GM15510 (cell line): ENCODE measurements around the gene FAU.

ENCODE experiments used
- POLR2A ChIP-seq: IDR thresholded peaks from 3 replicates; pipeline ENCODE4 v1.6.1; 2011; ENCODE audit warnings: borderline replicate concordance; ENCODE audit not compliant: insufficient read length; ENCODE audit errors: extremely low read depth

FAU gene

GRCh38 chr11:65129649-65130441, 7.9 kb upstream of the FAU start:
- TF ChIP-seq POLR2A = no peak

GRCh38 chr11:65128182-65129145, 6.5 kb upstream of the FAU start:
- no peak for TF ChIP-seq POLR2A

DNA sequence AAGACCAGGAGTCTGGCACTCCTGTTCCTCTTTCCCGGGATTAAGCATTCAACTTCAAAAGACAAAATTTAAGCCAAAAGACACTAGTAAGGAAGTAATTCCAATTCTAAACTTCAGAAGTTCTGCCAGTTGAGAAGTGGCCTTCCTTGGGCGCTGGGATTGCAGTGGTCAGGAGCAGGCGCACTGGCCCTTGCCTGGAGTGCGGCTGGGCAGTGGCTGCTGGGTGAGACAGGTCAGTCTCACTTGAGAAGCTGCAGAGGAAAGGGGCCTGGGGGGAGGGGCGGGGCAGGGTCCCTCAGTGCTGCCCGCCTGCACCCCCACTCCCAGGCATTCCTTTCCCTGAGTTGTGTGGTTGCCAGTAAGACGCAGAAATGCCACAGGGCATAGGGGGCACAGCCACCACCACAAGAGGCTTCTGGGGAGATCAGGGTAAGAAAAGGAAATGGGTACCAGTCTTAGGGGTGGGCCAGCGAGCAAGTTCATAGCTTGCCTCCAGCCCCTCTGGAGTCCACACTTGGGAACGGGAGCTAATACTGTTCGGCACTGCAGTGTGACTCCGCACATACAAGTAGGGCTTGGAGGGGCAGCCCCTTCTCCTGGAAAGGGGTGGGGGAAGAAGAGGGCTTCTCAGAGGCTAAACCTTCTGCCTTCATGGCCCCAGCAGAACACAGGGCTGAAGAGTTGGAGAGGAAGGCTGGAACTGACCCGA, 5.7 kb upstream of the FAU start:
- TF ChIP-seq POLR2A = no peak

DNA sequence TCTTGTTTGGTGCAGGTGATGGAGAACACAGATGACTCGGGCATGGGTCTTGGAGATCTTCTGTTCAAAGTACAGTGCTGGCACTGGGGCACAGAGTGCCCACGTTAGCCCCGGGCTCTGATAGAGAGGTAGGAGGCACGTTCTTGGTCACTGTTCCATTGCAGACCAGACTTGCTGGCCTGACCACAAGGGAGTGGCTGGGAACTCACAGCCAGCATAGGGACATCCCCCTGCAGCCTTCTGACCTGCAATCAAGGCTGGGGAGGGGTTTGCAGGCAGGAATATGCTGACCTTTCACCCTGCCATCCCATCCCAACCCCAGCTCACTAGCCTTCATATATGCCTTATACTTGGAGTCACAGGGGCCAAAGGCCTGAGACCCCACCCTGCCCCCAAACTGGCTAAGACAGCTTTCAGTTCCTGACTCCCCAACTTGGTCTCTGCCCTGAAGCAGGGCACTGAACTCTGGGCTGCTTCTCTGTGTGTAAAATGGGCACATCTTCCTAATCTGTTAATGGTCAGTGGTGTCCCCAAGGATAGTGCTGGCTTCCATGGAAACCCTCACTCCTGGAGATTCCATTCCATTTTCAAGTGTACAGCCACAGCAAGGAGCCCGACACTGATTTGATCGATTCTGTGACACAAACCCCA, 4.8 kb upstream of the FAU start:
- peak; percentile 40 for TF ChIP-seq POLR2A

- no peak for TF ChIP-seq POLR2A
These were observed 3.5 kb upstream of the FAU start for GRCh38 chr11:65125197-65126056.

GRCh38 chr11:65124480-65125196, 2.7 kb upstream of the FAU start:
- TF ChIP-seq POLR2A = no peak

GRCh38 chr11:65121447-65121864, 478 bp downstream of the FAU start:
- no peak for TF ChIP-seq POLR2A

- no peak for TF ChIP-seq POLR2A
These were observed 1.1 kb downstream of the FAU start for GRCh38 chr11:65120831-65121230.

DNA sequence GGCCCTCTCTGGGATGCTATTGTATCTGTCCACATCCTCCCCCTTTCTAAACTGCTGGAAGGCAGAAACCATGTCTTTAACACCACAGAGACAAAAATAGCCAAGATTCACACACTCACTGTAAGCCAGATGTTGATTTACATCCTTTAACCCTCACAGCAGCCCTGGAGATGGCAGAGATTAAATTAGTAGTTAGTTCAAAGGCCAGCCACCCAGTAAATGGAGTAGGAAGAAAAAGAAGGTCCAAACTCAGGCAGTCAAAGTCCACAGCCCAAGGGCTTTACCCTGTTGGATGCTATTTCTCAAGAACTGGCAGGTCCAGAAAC, 2.3 kb downstream of the FAU start:
- TF ChIP-seq POLR2A = no peak

DNA sequence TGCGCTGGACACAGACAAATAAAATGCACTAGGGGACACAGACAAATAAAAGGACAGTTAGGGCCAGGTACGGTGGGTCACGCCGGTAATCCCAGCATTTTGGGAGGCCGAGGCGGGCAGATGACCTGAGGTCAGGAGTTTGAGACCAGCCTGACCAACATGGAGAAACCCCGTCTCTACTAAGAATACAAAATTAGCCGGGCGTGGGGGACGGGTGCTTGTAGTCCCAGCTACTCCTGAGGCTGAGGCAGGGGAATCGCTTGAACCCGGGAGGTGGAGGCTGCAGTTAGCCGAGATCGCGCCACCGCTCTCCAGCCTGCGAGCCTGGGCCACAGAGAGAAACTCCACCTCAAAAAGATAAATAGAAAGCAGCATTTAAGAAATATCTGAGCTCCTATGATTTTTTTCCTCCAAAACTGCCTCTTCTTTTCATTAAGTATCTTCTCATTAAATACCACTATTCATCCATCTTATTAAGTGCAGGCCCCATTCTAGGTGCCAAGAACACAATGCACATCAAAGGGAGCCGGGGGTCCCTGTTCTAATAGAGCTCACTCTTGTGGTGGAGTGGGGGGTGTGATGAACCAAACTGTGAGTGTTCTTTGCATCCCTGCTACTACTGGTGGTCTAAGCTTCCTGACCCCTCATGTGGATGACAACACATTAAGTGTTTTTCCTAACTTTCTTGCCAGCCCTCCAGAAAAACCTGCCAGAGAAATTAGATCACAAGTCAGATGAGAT, 3.7 kb downstream of the FAU start:
- TF ChIP-seq POLR2A = no peak

DNA sequence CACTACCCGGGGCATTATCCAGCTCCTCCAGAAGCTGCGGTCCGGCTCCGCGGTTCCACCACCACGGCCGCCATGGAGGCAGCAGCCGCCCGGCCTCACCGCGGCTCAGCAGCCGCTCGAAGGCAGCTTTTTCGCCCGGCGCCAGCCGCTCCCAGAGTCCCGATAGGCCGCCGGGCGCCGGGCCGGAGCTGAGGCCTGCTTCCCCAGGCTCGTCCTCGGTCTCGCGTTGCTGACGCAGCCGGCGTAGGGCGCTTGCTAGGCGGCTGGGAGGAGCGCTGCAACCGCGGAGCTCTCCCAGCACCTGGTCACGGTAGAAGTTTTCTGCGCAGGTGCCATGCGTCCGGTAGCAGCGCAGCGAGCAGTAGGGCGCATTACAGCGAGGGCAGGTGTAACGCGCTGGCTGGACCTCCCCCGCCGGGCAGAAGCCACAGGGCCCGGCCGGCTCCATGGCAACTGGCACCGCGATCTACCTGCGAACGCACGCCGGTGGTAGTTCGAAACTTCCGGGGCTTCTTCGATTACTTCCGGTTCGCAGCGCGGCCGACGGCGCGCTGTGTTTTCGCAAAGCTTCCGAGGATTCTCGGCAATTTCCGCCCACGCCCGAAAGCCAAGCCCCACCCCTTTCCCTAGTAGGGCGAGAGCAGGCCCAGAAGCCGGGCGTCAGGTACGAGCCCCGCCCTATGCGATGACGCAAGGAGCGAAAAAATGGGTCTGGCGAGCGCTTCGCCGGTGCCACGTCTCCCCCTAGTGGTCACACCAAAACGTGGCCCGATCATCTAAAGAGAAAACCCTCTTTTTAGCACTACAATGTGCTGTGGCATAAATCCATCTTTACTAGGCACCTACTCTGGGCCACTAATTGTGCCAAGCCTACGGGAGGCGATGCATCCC, 4.5 kb downstream of the FAU start, which contains the start of gene ZNHIT2:
Gene ZNHIT2, minus strand, starts transcription at position 496 of the 891 bp plus-strand sequence. Its CDS starts 48 bp downstream, at position 448.
- TF ChIP-seq POLR2A = peak; percentile 77
